ENCODE measurements around the gene HSPA1L.
"Not testable (repeated sequence)": the region's sequence is repeated elsewhere in the genome, so short reads cannot be mapped to it uniquely, and the experiment has no call there.

Gene HSPA1L

DNA sequence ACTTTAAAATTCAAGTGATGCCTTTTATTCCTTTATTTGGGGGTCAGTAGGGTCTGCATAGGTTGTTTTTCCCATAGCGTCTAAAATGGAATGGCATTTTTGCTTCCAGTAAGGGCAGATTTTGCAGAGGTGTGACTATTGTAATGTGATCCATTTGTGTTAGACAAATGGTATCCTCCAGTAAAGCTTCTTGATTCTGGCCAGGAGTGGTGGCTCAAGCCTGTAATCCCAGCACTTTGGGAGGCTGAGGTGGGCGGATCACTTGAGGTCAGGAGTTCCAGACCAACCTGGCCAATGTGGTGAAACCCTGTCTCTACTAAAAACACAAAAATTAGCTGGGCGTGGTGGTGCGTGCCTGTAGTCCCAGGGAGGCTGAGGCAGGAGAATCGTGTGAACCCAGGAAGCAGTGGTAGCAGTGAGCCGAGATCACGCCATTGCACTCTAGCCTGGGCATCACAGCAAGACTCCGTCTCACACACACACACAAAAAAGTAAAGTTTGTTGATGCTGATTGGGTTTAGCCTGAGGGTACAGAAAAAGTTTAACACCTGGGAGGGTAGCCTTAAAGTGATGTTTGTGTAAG is 2.9 kb upstream of the HSPA1L start:
- H3K9me3 ChIP-seq (ENCODE audit: control extremely low read depth in 1 of 5, control insufficient read depth in 4 of 5, insufficient read depth in 2 of 5, low read depth in 1 of 5, low read length in 4 of 5); H3K36me3 ChIP-seq (ENCODE audit: control insufficient read depth in 4 of 4, insufficient read depth in 4 of 4, low read length in 3 of 4); DNase-seq; H3K27me3 ChIP-seq (replicated peaks in 2 of 5; ENCODE audit: control insufficient read depth in 4 of 5, insufficient read depth in 5 of 5, low read length in 4 of 5): not testable (repeated sequence)
- peaks cover 30 to 62% (median 43%) of the 10 kb centered on the region in 4 experiments for H3K4me1 ChIP-seq (ENCODE audit: control extremely low read depth in 1 of 4, control insufficient read depth in 4 of 4, insufficient read depth in 4 of 4, low read length in 3 of 4)
- ChIA-PET POLR2A (interaction anchor here (0.7 to 1.4 kb wide), 3 partner anchors 15 to 79 kb away, joined by 3 to 4 read pairs (median 3); partner anchors contain the start of gene VARS1), CTCF (interaction anchor here (1.0 to 2.6 kb wide), 11 partner anchors 9 to 259 kb away, joined by 3 to 9 read pairs (median 4); partner anchors contain the start of gene LSM2)
- peak overlapping the region in 6 of 7 experiments; percentile 59 to 83 (median 70) for H3K4me3 ChIP-seq (ENCODE audit: control insufficient read depth in 1 of 7, extremely low read depth in 1 of 7, insufficient read depth in 4 of 7, low read depth in 2 of 7, low read length in 6 of 7)
- H3K27ac ChIP-seq (ENCODE audit: insufficient read depth in 1 of 2, low read depth in 1 of 2, low read length in 2 of 2, poor library complexity in 1 of 2, severe bottlenecking in 2 of 2): peak overlapping the region; percentile 46 to 67
- WGBS (ENCODE audit: insufficient coverage): 25% methylated on average over 2 of the region's 8 CpGs

DNA sequence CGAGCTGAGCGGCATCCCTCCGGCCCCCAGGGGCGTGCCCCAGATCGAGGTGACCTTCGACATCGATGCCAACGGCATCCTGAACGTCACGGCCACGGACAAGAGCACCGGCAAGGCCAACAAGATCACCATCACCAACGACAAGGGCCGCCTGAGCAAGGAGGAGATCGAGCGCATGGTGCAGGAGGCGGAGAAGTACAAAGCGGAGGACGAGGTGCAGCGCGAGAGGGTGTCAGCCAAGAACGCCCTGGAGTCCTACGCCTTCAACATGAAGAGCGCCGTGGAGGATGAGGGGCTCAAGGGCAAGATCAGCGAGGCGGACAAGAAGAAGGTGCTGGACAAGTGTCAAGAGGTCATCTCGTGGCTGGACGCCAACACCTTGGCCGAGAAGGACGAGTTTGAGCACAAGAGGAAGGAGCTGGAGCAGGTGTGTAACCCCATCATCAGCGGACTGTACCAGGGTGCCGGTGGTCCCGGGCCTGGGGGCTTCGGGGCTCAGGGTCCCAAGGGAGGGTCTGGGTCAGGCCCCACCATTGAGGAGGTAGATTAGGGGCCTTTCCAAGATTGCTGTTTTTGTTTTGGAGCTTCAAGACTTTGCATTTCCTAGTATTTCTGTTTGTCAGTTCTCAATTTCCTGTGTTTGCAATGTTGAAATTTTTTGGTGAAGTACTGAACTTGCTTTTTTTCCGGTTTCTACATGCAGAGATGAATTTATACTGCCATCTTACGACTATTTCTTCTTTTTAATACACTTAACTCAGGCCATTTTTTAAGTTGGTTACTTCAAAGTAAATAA is 2.2 kb upstream of the HSPA1L start:
- POLR2A ChIA-PET: interaction anchor here (0.7 to 1.4 kb wide), 3 partner anchors 14 to 78 kb away, joined by 3 to 4 read pairs (median 3); partner anchors contain the start of gene VARS1
- DNase-seq: peak in 1 of 3 donors; percentile 53
- CTCF ChIA-PET: interaction anchor here (1.0 to 1.7 kb wide), 8 partner anchors 8 to 258 kb away, joined by 3 to 6 read pairs (median 4); partner anchors contain the start of gene LSM2

GRCh38 chr6:31814677-31815024 is 432 bp downstream of the HSPA1L start:
- Histone ChIP-seq H3K27ac (ENCODE audit: insufficient read depth in 1 of 2, low read depth in 1 of 2, low read length in 2 of 2, poor library complexity in 1 of 2, severe bottlenecking in 2 of 2) (peak overlapping the region; percentile 58 to 83), H3K9me3 (ENCODE audit: control extremely low read depth in 1 of 5, control insufficient read depth in 4 of 5, insufficient read depth in 2 of 5, low read depth in 1 of 5, low read length in 4 of 5) (no peaks in the 10 kb centered on the region), H3K4me3 (ENCODE audit: control insufficient read depth in 1 of 7, extremely low read depth in 1 of 7, insufficient read depth in 4 of 7, low read depth in 2 of 7, low read length in 6 of 7) (peak overlapping the region; percentile 35 to 95 (median 82)), H3K4me1 (ENCODE audit: control extremely low read depth in 1 of 4, control insufficient read depth in 4 of 4, insufficient read depth in 4 of 4, low read length in 3 of 4) (peaks cover 16 to 38% (median 24%) of the 10 kb centered on the region in 4 experiments), H3K27me3 (replicated peaks in 2 of 5; ENCODE audit: control insufficient read depth in 4 of 5, insufficient read depth in 5 of 5, low read length in 4 of 5) (no peaks in the 10 kb centered on the region), H3K36me3 (ENCODE audit: control insufficient read depth in 4 of 4, insufficient read depth in 4 of 4, low read length in 3 of 4) (no peaks in the 10 kb centered on the region)
- ChIA-PET CTCF (interaction anchor here (1.0 to 3.9 kb wide), 8 partner anchors 11 to 85 kb away, joined by 3 to 13 read pairs (median 6); partner anchors contain the start of genes HSPA1B and VARS1), POLR2A (interaction anchor here (0.7 to 1.9 kb wide), 7 partner anchors 8 to 111 kb away, joined by 3 to 14 read pairs (median 4); partner anchors contain the start of genes ABHD16A, HSPA1B, LSM2 and VARS1)
- WGBS (ENCODE audit: insufficient coverage): 0% methylated on average over 9 of the region's 13 CpGs
- peak; percentile 80 to 86 (median 83) for DNase-seq

More for the DNA sequence above, 2.2 kb upstream of the HSPA1L start:
- H3K9me3 ChIP-seq (ENCODE audit: control extremely low read depth in 1 of 5, control insufficient read depth in 4 of 5, insufficient read depth in 2 of 5, low read depth in 1 of 5, low read length in 4 of 5); H3K27me3 ChIP-seq (replicated peaks in 2 of 5; ENCODE audit: control insufficient read depth in 4 of 5, insufficient read depth in 5 of 5, low read length in 4 of 5); H3K36me3 ChIP-seq (ENCODE audit: control insufficient read depth in 4 of 4, insufficient read depth in 4 of 4, low read length in 3 of 4): not testable (repeated sequence)
- H3K27ac ChIP-seq (ENCODE audit: insufficient read depth in 1 of 2, low read depth in 1 of 2, low read length in 2 of 2, poor library complexity in 1 of 2, severe bottlenecking in 2 of 2): peak overlapping the region; percentile 46 to 67
- peaks cover 24 to 55% (median 38%) of the 10 kb centered on the region in 4 experiments for H3K4me1 ChIP-seq (ENCODE audit: control extremely low read depth in 1 of 4, control insufficient read depth in 4 of 4, insufficient read depth in 4 of 4, low read length in 3 of 4)
- peak overlapping the region in 6 of 7 experiments; percentile 59 to 83 (median 70) for H3K4me3 ChIP-seq (ENCODE audit: control insufficient read depth in 1 of 7, extremely low read depth in 1 of 7, insufficient read depth in 4 of 7, low read depth in 2 of 7, low read length in 6 of 7)
- WGBS (ENCODE audit: insufficient coverage): 25% methylated on average over 4 of the region's 37 CpGs

DNA sequence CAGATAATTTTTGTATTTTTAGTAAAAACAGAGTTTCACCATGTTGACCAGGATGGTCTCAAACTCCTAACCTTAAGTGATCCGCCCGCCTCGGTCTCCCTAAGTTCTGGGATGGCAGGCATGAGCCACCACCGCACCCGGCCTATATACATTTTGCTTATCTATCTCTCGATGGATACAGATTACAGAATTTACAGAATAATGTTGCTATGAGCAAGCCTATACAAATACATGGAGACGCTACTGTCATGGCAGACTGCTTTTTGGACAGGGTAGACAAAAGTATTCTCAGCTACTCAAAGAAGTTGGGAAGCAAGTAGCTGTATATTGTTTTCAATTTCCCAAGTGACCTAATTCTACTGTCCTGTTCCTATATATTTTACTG is 1.6 kb downstream of the HSPA1L start:
- POLR2A ChIA-PET: interaction anchor here (1.2 to 1.5 kb wide), 2 partner anchors 13 to 198 kb away, joined by 3 to 4 read pairs; partner anchors contain the start of gene HSPA1B
- H3K27ac ChIP-seq (ENCODE audit: insufficient read depth in 1 of 2, low read depth in 1 of 2, low read length in 2 of 2, poor library complexity in 1 of 2, severe bottlenecking in 2 of 2): peak overlapping the region in 1 of 2 experiments; percentile 83
- CTCF ChIA-PET: interaction anchor here (0.6 to 3.9 kb wide), 9 partner anchors 13 to 92 kb away, joined by 3 to 13 read pairs (median 5); partner anchors contain the start of genes LY6G6C and VARS1
- peaks cover 10 to 35% (median 17%) of the 10 kb centered on the region in 4 experiments for H3K4me1 ChIP-seq (ENCODE audit: control extremely low read depth in 1 of 4, control insufficient read depth in 4 of 4, insufficient read depth in 4 of 4, low read length in 3 of 4)
- no peaks in the 10 kb centered on the region for H3K36me3 ChIP-seq (ENCODE audit: control insufficient read depth in 4 of 4, insufficient read depth in 4 of 4, low read length in 3 of 4)
- H3K4me3 ChIP-seq (ENCODE audit: control insufficient read depth in 1 of 7, extremely low read depth in 1 of 7, insufficient read depth in 4 of 7, low read depth in 2 of 7, low read length in 6 of 7): peak overlapping the region in 3 of 7 experiments; percentile 28 to 95 (median 91)
- no peaks in the 10 kb centered on the region for H3K9me3 ChIP-seq (ENCODE audit: control extremely low read depth in 1 of 5, control insufficient read depth in 4 of 5, insufficient read depth in 2 of 5, low read depth in 1 of 5, low read length in 4 of 5)
- no peak for DNase-seq
- H3K27me3 ChIP-seq (replicated peaks in 2 of 5; ENCODE audit: control insufficient read depth in 4 of 5, insufficient read depth in 5 of 5, low read length in 4 of 5): no peaks in the 10 kb centered on the region
- WGBS (ENCODE audit: insufficient coverage): 100% methylated on average over 2 of the region's 7 CpGs

GRCh38 chr6:31811645-31812044 is 3.4 kb downstream of the HSPA1L start:
- 96% methylated on average over 12 of the region's 12 CpGs for WGBS (ENCODE audit: insufficient coverage)
- no peaks in the 10 kb centered on the region for H3K27me3 ChIP-seq (replicated peaks in 2 of 5; ENCODE audit: control insufficient read depth in 4 of 5, insufficient read depth in 5 of 5, low read length in 4 of 5)
- no peaks in the 10 kb centered on the region for H3K9me3 ChIP-seq (ENCODE audit: control extremely low read depth in 1 of 5, control insufficient read depth in 4 of 5, insufficient read depth in 2 of 5, low read depth in 1 of 5, low read length in 4 of 5)
- DNase-seq: no peak
- H3K36me3 ChIP-seq (ENCODE audit: control insufficient read depth in 4 of 4, insufficient read depth in 4 of 4, low read length in 3 of 4): no peaks in the 10 kb centered on the region
- ChIA-PET POLR2A (interaction anchor here (0.5 kb wide), 1 partner anchor 84 kb away, joined by 3 read pairs; no protein-coding TSS in a partner anchor), CTCF (interaction anchor here (0.6 to 3.9 kb wide), 5 partner anchors 13 to 132 kb away, joined by 3 to 13 read pairs (median 4); partner anchors contain the start of genes ABHD16A and VARS1)
- peaks cover 8 to 27% (median 11%) of the 10 kb centered on the region in 4 experiments for H3K4me1 ChIP-seq (ENCODE audit: control extremely low read depth in 1 of 4, control insufficient read depth in 4 of 4, insufficient read depth in 4 of 4, low read length in 3 of 4)
- no peak overlapping the region for H3K27ac ChIP-seq (ENCODE audit: insufficient read depth in 1 of 2, low read depth in 1 of 2, low read length in 2 of 2, poor library complexity in 1 of 2, severe bottlenecking in 2 of 2)
- H3K4me3 ChIP-seq (ENCODE audit: control insufficient read depth in 1 of 7, extremely low read depth in 1 of 7, insufficient read depth in 4 of 7, low read depth in 2 of 7, low read length in 6 of 7): no peak overlapping the region

DNA sequence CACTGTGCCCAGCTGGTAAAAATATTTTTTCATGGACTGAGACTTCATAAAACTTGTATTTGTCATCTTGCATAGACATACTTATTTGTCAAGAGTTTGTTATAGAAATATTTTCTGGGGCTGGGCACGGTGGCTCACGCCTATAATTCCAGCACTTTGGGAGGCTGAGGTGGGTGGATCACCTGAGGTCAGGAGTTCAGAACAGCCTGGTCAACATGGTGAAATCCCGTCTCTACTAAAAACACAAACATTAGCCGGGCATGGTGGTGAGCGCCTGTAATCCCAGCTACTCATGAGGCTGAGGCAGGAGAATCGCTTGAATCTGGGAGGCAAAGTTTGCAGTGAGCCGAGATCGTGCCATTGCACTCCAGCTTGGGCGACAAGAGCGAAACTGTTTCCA is 6.5 kb downstream of the HSPA1L start:
- H3K9me3 ChIP-seq (ENCODE audit: control extremely low read depth in 1 of 5, control insufficient read depth in 4 of 5, insufficient read depth in 2 of 5, low read depth in 1 of 5, low read length in 4 of 5); POLR2A ChIA-PET; H3K27ac ChIP-seq (ENCODE audit: insufficient read depth in 1 of 2, low read depth in 1 of 2, low read length in 2 of 2, poor library complexity in 1 of 2, severe bottlenecking in 2 of 2); H3K4me3 ChIP-seq (ENCODE audit: control insufficient read depth in 1 of 7, extremely low read depth in 1 of 7, insufficient read depth in 4 of 7, low read depth in 2 of 7, low read length in 6 of 7); H3K36me3 ChIP-seq (ENCODE audit: control insufficient read depth in 4 of 4, insufficient read depth in 4 of 4, low read length in 3 of 4); H3K27me3 ChIP-seq (replicated peaks in 2 of 5; ENCODE audit: control insufficient read depth in 4 of 5, insufficient read depth in 5 of 5, low read length in 4 of 5); DNase-seq: not testable (repeated sequence)
- H3K4me1 ChIP-seq (ENCODE audit: control extremely low read depth in 1 of 4, control insufficient read depth in 4 of 4, insufficient read depth in 4 of 4, low read length in 3 of 4): peaks cover 6 to 18% (median 14%) of the 10 kb centered on the region in 4 experiments
- 94% methylated on average over 3 of the region's 10 CpGs for WGBS (ENCODE audit: insufficient coverage)
- CTCF ChIA-PET: interaction anchor here (1.5 to 1.8 kb wide), 2 partner anchors 10 to 13 kb away, joined by 4 to 5 read pairs; partner anchors contain the start of gene VARS1
